ENCODE data around the gene TMEM94. TPM values are rescaled to one million over a fixed set of nuclear protein-coding genes. Genes with fewer than 3 reads are reported as not detected.
"Not testable (repeated sequence)": the region's sequence is repeated elsewhere in the genome, so short reads cannot be mapped to it uniquely, and the experiment has no call there.

Gene TMEM94
- total RNA-seq, 1 donor from 2014 or later, result 86.8 TPM

GRCh38 chr17:75517297-75517865, 60.9 kb downstream of the TMEM94 start:
- intact Hi-C loops (cut with DNase I), result loop anchor here (2.0 to 5.0 kb wide), 2 partner anchors 71 to 90 kb away; no protein-coding TSS in a partner anchor
- DNase-seq (ENCODE audit: low spot score), result no peak
- ATAC-seq, result no peak

- no peak for ATAC-seq
- DNase-seq (ENCODE audit: low spot score), result no peak
- intact Hi-C loops (cut with DNase I), result loop anchor here (5.0 kb wide), 1 partner anchor 91 kb away; no protein-coding TSS in a partner anchor
Observed at GRCh38 chr17:75518201-75518600, 61.8 kb downstream of the TMEM94 start.

GRCh38 chr17:75518983-75519537, 62.6 kb downstream of the TMEM94 start:
- intact Hi-C loops (cut with DNase I), result loop anchor here (5.0 kb wide), 1 partner anchor 92 kb away; no protein-coding TSS in a partner anchor
- no peak for DNase-seq (ENCODE audit: low spot score)
- no peak for ATAC-seq

GRCh38 chr17:75520413-75520812, 64.0 kb downstream of the TMEM94 start:
- DNase-seq (ENCODE audit: low spot score); intact Hi-C loops (cut with DNase I); ATAC-seq: not testable (repeated sequence)

GRCh38 chr17:75521290-75521689, 64.9 kb downstream of the TMEM94 start:
- intact Hi-C loops (cut with DNase I), result no loop called here
- ATAC-seq, result no peak
- no peak for DNase-seq (ENCODE audit: low spot score)

GRCh38 chr17:75521951-75522727, 65.7 kb downstream of the TMEM94 start:
- intact Hi-C loops (cut with DNase I), result no loop called here
- DNase-seq (ENCODE audit: low spot score) (no peak), ATAC-seq (no peak)

GRCh38 chr17:75523647-75524046, 67.2 kb downstream of the TMEM94 start:
- no peak for DNase-seq (ENCODE audit: low spot score)
- no peak for ATAC-seq
- intact Hi-C loops (cut with DNase I), result no loop called here

- peak; percentile 4 for ATAC-seq
- intact Hi-C loops (cut with DNase I), result no loop called here
- DNase-seq (ENCODE audit: low spot score), result no peak
Observed at GRCh38 chr17:75524269-75524969, 68.0 kb downstream of the TMEM94 start.

GRCh38 chr17:75524970-75525805, 68.8 kb downstream of the TMEM94 start, which contains the start of gene LLGL2:
LLGL2 (plus strand) TSS chr17:75525697; CDS start chr17:75543427, 17,730 bp downstream.
- ATAC-seq (peak; percentile 77), DNase-seq (ENCODE audit: low spot score) (peak; percentile 73)
- intact Hi-C loops (cut with DNase I), result no loop called here

GRCh38 chr17:75525806-75526554, 69.5 kb downstream of the TMEM94 start:
- no peak for DNase-seq (ENCODE audit: low spot score)
- ATAC-seq, result no peak
- intact Hi-C loops (cut with DNase I), result no loop called here

GRCh38 chr17:75526555-75527270, 70.3 kb downstream of the TMEM94 start:
- intact Hi-C loops (cut with DNase I), result no loop called here
- DNase-seq (ENCODE audit: low spot score), result no peak
- no peak for ATAC-seq

- intact Hi-C loops (cut with DNase I), result no loop called here
- no peak for ATAC-seq
- DNase-seq (ENCODE audit: low spot score), result no peak
Observed at GRCh38 chr17:75530837-75531720, 74.6 kb downstream of the TMEM94 start.

- ATAC-seq, result no peak
- intact Hi-C loops (cut with DNase I), result no loop called here
- no peak for DNase-seq (ENCODE audit: low spot score)
Observed at GRCh38 chr17:75531721-75532072, 75.3 kb downstream of the TMEM94 start.

- intact Hi-C loops (cut with DNase I), result no loop called here
- no peak for ATAC-seq
Observed at GRCh38 chr17:75535119-75535537, 78.7 kb downstream of the TMEM94 start.

GRCh38 chr17:75535871-75536270, 79.4 kb downstream of the TMEM94 start:
- intact Hi-C loops (cut with DNase I), result no loop called here
- DNase-seq (ENCODE audit: low spot score), result no peak

More at GRCh38 chr17:75535119-75535537, 78.7 kb downstream of the TMEM94 start:
- DNase-seq (ENCODE audit: low spot score), result no peak

GRCh38 chr17:75536366-75536765, 79.9 kb downstream of the TMEM94 start:
- ATAC-seq (no peak), DNase-seq (ENCODE audit: low spot score) (no peak)
- intact Hi-C loops (cut with DNase I), result no loop called here

More at GRCh38 chr17:75535871-75536270, 79.4 kb downstream of the TMEM94 start:
- ATAC-seq, result no peak

All from sciatic nerve (tissue), 2 donors.